HepG2 (cell line): ENCODE measurements around the gene DDIT4. TPM values are rescaled to one million over a fixed set of nuclear protein-coding genes. Genes with fewer than 3 reads are reported as not detected.

Experiments used
- AFF4 ChIP-seq: sonication (generic); formaldehyde crosslinking; IDR thresholded peaks from 2 replicates; pipeline ENCODE4 v1.4.0; 2020; ENCODE audit warnings: missing genetic modification reagents
- ARNT ChIP-seq: fragments of 450-650 bp; IDR thresholded peaks from 2 replicates; pipeline ENCODE4 v1.6.1; 2017
- CENPT ChIP-seq: sonication (generic); formaldehyde crosslinking; IDR thresholded peaks from 2 replicates; pipeline ENCODE4 v1.8.0; 2022; ENCODE audit warnings: low read depth, mild to moderate bottlenecking, moderate library complexity, missing genetic modification reagents
- HBP1 ChIP-seq: IDR thresholded peaks from 2 replicates; pipeline ENCODE4 v1.6.1; 2016; ENCODE audit warnings: low read depth, control low read depth
- HHEX ChIP-seq: IDR thresholded peaks from 2 replicates; pipeline ENCODE4 v1.6.1; 2016; ENCODE audit warnings: control low read depth
- IRF2 ChIP-seq: IDR thresholded peaks from 2 replicates; pipeline ENCODE4 v1.6.1; 2018; ENCODE audit warnings: missing genetic modification reagents, missing compliant biosample characterization
- JDP2 ChIP-seq: sonication (generic); formaldehyde crosslinking; IDR thresholded peaks from 2 replicates; pipeline ENCODE4 v1.8.1; 2022; ENCODE audit warnings: missing genetic modification reagents, borderline replicate concordance
- KDM4B ChIP-seq: sonication (generic); formaldehyde crosslinking; IDR thresholded peaks from 2 replicates; pipeline ENCODE4 v1.4.0; 2020; ENCODE audit warnings: missing genetic modification reagents
- MATR3 ChIP-seq: sonication (generic); formaldehyde crosslinking; IDR thresholded peaks from 2 replicates; pipeline ENCODE4 v1.4.0; 2020; ENCODE audit warnings: missing genetic modification reagents
- NONO ChIP-seq, 2 experiments: fragments of 450-650 bp in 1 of 2; sonication (generic) in 1 of 2; formaldehyde crosslinking in 1 of 2; IDR thresholded peaks in 1 of 2; conservative IDR thresholded peaks in 1 of 2; 2 replicates each; pipeline versions ENCODE4 v1.6.1 to v1.8.0; 2017 to 2022; ENCODE audit warnings: mild to moderate bottlenecking in 1 of 2, missing genetic modification reagents in 1 of 2, moderate library complexity in 1 of 2
- NR2F1 ChIP-seq, 2 experiments: fragments of 450-650 bp in 1 of 2; formaldehyde crosslinking in 1 of 2; IDR thresholded peaks; 2 replicates each; pipeline versions ENCODE4 v1.5.0 to v1.6.1; 2016 to 2020; ENCODE audit warnings: mild to moderate bottlenecking in 1 of 2, missing compliant biosample characterization in 1 of 2, missing genetic modification reagents in 1 of 2, moderate library complexity in 1 of 2
- PITX1 ChIP-seq: sonication (generic); formaldehyde crosslinking; IDR thresholded peaks from 2 replicates; pipeline ENCODE4 v1.5.1; 2020; ENCODE audit warnings: mild to moderate bottlenecking, missing genetic modification reagents
- RCOR2 ChIP-seq: IDR thresholded peaks from 2 replicates; pipeline ENCODE4 v1.6.1; 2016; ENCODE audit warnings: missing biosample characterization, missing genetic modification reagents
- SAP130 ChIP-seq: IDR thresholded peaks from 2 replicates; pipeline ENCODE4 v1.6.1; 2016; ENCODE audit warnings: low read depth
- SIX4 ChIP-seq: sonication (generic); formaldehyde crosslinking; IDR thresholded peaks from 2 replicates; pipeline ENCODE4 v1.4.0; 2020; ENCODE audit warnings: missing genetic modification reagents
- TCF7L2 ChIP-seq: IDR thresholded peaks from 2 replicates; pipeline ENCODE4 v1.6.1; 2011; ENCODE audit warnings: mild to moderate bottlenecking, low read depth, low read length, moderate library complexity
- U2AF2 ChIP-seq: fragments of 200-400 bp; formaldehyde crosslinking; IDR thresholded peaks from 2 replicates; pipeline ENCODE4 v1.6.1; 2017; ENCODE audit warnings: low read depth, mild to moderate bottlenecking, low read length
- ZBTB25 ChIP-seq: IDR thresholded peaks from 2 replicates; pipeline ENCODE4 v1.6.1; 2018; ENCODE audit warnings: missing genetic modification reagents
- ZNF34 ChIP-seq: sonication (generic); formaldehyde crosslinking; IDR thresholded peaks from 2 replicates; pipeline ENCODE4 v1.4.0; 2020; ENCODE audit warnings: mild to moderate bottlenecking, missing genetic modification reagents, borderline replicate concordance
- ZNF501 ChIP-seq: sonication (generic); formaldehyde crosslinking; IDR thresholded peaks from 2 replicates; pipeline ENCODE4 v1.5.1; 2020; ENCODE audit warnings: mild to moderate bottlenecking, moderate library complexity, missing genetic modification reagents
- ZNF549 ChIP-seq: sonication (generic); formaldehyde crosslinking; IDR thresholded peaks from 2 replicates; pipeline ENCODE4 v1.5.0; 2020; ENCODE audit warnings: missing genetic modification reagents
- ZNF616 ChIP-seq: sonication (generic); formaldehyde crosslinking; IDR thresholded peaks from 2 replicates; pipeline ENCODE4 v1.5.0; 2020; ENCODE audit warnings: low read depth, mild to moderate bottlenecking, missing genetic modification reagents
- ZNF639 ChIP-seq: conservative IDR thresholded peaks from 2 replicates; pipeline ENCODE4 v1.6.1; 2018; ENCODE audit warnings: missing genetic modification reagents
- ZNF660 ChIP-seq: sonication (generic); formaldehyde crosslinking; IDR thresholded peaks from 2 replicates; pipeline ENCODE4 v1.5.1; 2020; ENCODE audit warnings: mild to moderate bottlenecking, low read depth, missing genetic modification reagents, borderline replicate concordance
- polyA plus RNA-seq, 8 experiments: library from polyadenylated mRNA; depleted of rRNA in 3 of 8; stranded (reverse) in 7 of 8; unstranded in 1 of 8; fragments of >200 nt; fragmentation: Illumina TruSeq in 4 of 8; extraction: Trizol in 4 of 8; gene quantifications; 2 replicates each; pipeline versions ENCODE4 v1.2.1 to v1.2.3, GENCODE V29; 2011 to 2016; ENCODE audit warnings: low read depth in 4 of 8, missing spikeins in 1 of 8, mixed read lengths in 1 of 8; ENCODE audit not compliant: insufficient read depth in 1 of 8
- total RNA-seq, 5 experiments: library from RNA; depleted of rRNA; stranded (reverse); fragments of >200 nt; fragmentation: Illumina TruSeq; extraction: Trizol; gene quantifications; 2 replicates each; pipeline ENCODE4 v1.2.3, GENCODE V29; 2016; ENCODE audit warnings: low read depth in 1 of 5

DDIT4 gene
- total and polyA plus RNA-seq, 2 of the 13 experiments (the other 11 are each of a cell fraction or from before 2014, with no cell fraction given), result 35.6 to 40.7 TPM

- no peak for TF ChIP-seq HBP1 (CRISPR knock-in tag)
- TF ChIP-seq ZNF501 (CRISPR knock-in tag), result no peak; the same call in 1 of the 2 replicates
- TF ChIP-seq AFF4 (CRISPR knock-in tag), result peak; percentile 55; the same call in 1 of the 2 replicates
- TF ChIP-seq ZNF660, result no peak
- TF ChIP-seq KDM4B (CRISPR knock-in tag), result peak; percentile 57; the same call in 1 of the 2 replicates
- TF ChIP-seq ARNT, result no peak
- TF ChIP-seq NR2F1 (CRISPR knock-in tag; IDR thresholded peaks at IDR 0.05), result peak; percentile 88 to 92
- peak; percentile 76; the same call in 1 of the 2 replicates for TF ChIP-seq RCOR2 (CRISPR knock-in tag)
- TF ChIP-seq ZNF34, result no peak
- TF ChIP-seq ZBTB25 (CRISPR knock-in tag), result peak; percentile 28; the same call in 1 of the 2 replicates
- TF ChIP-seq NONO (IDR thresholded peaks at IDR 0.05), result no peak
- peak; percentile 75; the same call in 1 of the 2 replicates for TF ChIP-seq NONO (CRISPR knock-in tag; conservative IDR thresholded peaks at IDR 0.05)
- no peak for TF ChIP-seq U2AF2
- TF ChIP-seq PITX1 (CRISPR knock-in tag), result peak; percentile 81
- TF ChIP-seq IRF2 (CRISPR knock-in tag), result peak; percentile 88; the same call in 1 of the 2 replicates
- no peak for TF ChIP-seq CENPT (CRISPR knock-in tag)
- no peak for TF ChIP-seq JDP2 (CRISPR knock-in tag)
- no peak for TF ChIP-seq SIX4 (CRISPR knock-in tag)
- TF ChIP-seq ZNF639, result no peak
- TF ChIP-seq ZNF616 (CRISPR knock-in tag), result no peak
- TF ChIP-seq ZNF549 (CRISPR knock-in tag), result no peak
- TF ChIP-seq TCF7L2, result no peak
- TF ChIP-seq MATR3, result no peak
- TF ChIP-seq HHEX, result no peak
- no peak; the same call in 1 of the 2 replicates for TF ChIP-seq SAP130 (CRISPR knock-in tag)
Measured at GRCh38 chr10:72260239-72260975, 13.3 kb upstream of the DDIT4 start (continued).
